GM18858 (cell line): ENCODE measurements around the gene UBLCP1.
"Not testable (repeated sequence)": the region's sequence is repeated elsewhere in the genome, so short reads cannot be mapped to it uniquely, and the experiment has no call there.

ENCODE experiments used
- ATAC-seq: cut with Tn5 transposase; IDR thresholded peaks from one replicate; pipeline ENCODE4 v1.9.1; 2021; ENCODE audit not compliant: unreplicated experiment

The UBLCP1 gene

GRCh38 chr5:159249158-159249557 lies 13.9 kb upstream of the UBLCP1 start:
- ATAC-seq, result no peak

- ATAC-seq, result no peak
Observed at GRCh38 chr5:159252195-159252594, 10.9 kb upstream of the UBLCP1 start.

GRCh38 chr5:159257007-159257406 lies 6.1 kb upstream of the UBLCP1 start:
- no peak for ATAC-seq

GRCh38 chr5:159257629-159258283 lies 5.3 kb upstream of the UBLCP1 start:
- ATAC-seq, result no peak

- ATAC-seq, result no peak
Observed at GRCh38 chr5:159258361-159258760, 4.7 kb upstream of the UBLCP1 start.

- not testable (repeated sequence) for ATAC-seq
Observed at GRCh38 chr5:159260212-159260611, 2.9 kb upstream of the UBLCP1 start.

- ATAC-seq, result no peak
Observed at GRCh38 chr5:159262472-159262858, 625 bp upstream of the UBLCP1 start.

GRCh38 chr5:159263569-159263905 lies 447 bp downstream of the UBLCP1 start:
- no peak for ATAC-seq

GRCh38 chr5:159266764-159267163 lies 3.7 kb downstream of the UBLCP1 start:
- ATAC-seq, result not testable (repeated sequence)

- no peak for ATAC-seq
Observed at GRCh38 chr5:159269723-159270122, 6.6 kb downstream of the UBLCP1 start.

- no peak for ATAC-seq
Observed at GRCh38 chr5:159273923-159274322, 10.8 kb downstream of the UBLCP1 start.

- ATAC-seq, result no peak
Observed at GRCh38 chr5:159274676-159275075, 11.6 kb downstream of the UBLCP1 start.

- no peak for ATAC-seq
Observed at GRCh38 chr5:159286420-159287035, 23.4 kb downstream of the UBLCP1 start.

GRCh38 chr5:159290741-159291140 lies 27.7 kb downstream of the UBLCP1 start:
- no peak for ATAC-seq

- ATAC-seq, result no peak
Observed at GRCh38 chr5:159294921-159295320, 31.8 kb downstream of the UBLCP1 start.

- not testable (repeated sequence) for ATAC-seq
Observed at GRCh38 chr5:159297300-159297699, 34.2 kb downstream of the UBLCP1 start.

- ATAC-seq, result no peak
Observed at GRCh38 chr5:159301466-159301865, 38.4 kb downstream of the UBLCP1 start.

- ATAC-seq, result not testable (repeated sequence)
Observed at GRCh38 chr5:159301929-159302860, 39.1 kb downstream of the UBLCP1 start.

- no peak for ATAC-seq
Observed at GRCh38 chr5:159303286-159303685, 40.2 kb downstream of the UBLCP1 start.

- ATAC-seq, result no peak
Observed at GRCh38 chr5:159304961-159305595, 42.0 kb downstream of the UBLCP1 start.

- ATAC-seq, result no peak
Observed at GRCh38 chr5:159309689-159310433, 46.8 kb downstream of the UBLCP1 start.
